ENCODE data around the gene DLGAP1. TPM values are rescaled to one million over a fixed set of nuclear protein-coding genes. Genes with fewer than 3 reads are reported as not detected.

The DLGAP1 gene
- total RNA-seq, 4 donors from 2014 or later, result 0.13 to 6.2 (median 0.53) TPM

DNA sequence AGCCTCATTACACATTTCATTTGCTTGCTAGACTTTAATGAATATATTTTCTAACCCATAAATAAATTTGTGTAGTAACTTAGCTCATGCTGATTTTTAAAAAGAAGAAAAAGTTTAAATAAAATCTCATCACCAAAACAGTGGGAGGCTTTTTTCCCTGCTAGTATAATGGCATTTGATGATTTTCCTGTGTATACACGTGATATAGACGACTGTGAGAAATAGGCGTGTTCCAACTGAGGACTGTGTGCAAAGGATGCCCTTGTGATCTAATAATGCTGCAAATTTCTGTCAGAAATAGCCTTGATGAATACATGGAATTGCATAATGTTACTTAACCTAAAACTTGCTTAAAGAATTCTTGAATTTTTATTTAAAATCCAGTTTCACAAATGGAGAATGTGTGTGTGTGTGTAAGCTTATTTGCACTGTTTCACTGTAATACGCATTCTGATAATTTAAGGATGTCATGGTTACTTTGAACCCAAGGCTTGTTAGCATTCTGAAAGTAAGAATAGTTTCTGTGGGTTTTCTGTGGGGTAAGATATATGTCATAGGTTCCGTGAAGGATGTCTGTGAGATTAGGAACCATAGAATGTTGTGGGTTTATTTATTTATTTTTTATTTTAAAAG is 178.0 kb downstream of the DLGAP1 start:
- no peaks in the 10 kb centered on the region for H3K4me1 ChIP-seq
- TF ChIP-seq POLR2A (IDR thresholded peaks at IDR 0.05), result no peak
- TF ChIP-seq, protein P1, sequence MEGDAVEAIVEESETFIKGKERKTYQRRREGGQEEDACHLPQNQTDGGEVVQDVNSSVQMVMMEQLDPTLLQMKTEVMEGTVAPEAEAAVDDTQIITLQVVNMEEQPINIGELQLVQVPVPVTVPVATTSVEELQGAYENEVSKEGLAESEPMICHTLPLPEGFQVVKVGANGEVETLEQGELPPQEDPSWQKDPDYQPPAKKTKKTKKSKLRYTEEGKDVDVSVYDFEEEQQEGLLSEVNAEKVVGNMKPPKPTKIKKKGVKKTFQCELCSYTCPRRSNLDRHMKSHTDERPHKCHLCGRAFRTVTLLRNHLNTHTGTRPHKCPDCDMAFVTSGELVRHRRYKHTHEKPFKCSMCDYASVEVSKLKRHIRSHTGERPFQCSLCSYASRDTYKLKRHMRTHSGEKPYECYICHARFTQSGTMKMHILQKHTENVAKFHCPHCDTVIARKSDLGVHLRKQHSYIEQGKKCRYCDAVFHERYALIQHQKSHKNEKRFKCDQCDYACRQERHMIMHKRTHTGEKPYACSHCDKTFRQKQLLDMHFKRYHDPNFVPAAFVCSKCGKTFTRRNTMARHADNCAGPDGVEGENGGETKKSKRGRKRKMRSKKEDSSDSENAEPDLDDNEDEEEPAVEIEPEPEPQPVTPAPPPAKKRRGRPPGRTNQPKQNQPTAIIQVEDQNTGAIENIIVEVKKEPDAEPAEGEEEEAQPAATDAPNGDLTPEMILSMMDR (IDR thresholded peaks at IDR 0.05 in 4 of 5, conservative IDR thresholded peaks at IDR 0.05 in 1 of 5), result no peak
- H3K36me3 ChIP-seq, result no peaks in the 10 kb centered on the region
- no peak overlapping the region for H3K27ac ChIP-seq
- DNase-seq (no peak), ATAC-seq (no peak)
- in situ Hi-C loops (cut with MboI; ENCODE audit: low sequenced_read_pairs in 4 of 4) (loop anchor here in 1 of 4 donors (10.0 kb wide), 1 partner anchor 58 kb away; no protein-coding TSS in a partner anchor), intact Hi-C loops (cut with DNase I; ENCODE audit: low total_unique reads) (no loop called here)
- no peak overlapping the region for H3K4me3 ChIP-seq
- no peaks in the 10 kb centered on the region for H3K27me3 ChIP-seq
- H3K9me3 ChIP-seq, result no peaks in the 10 kb centered on the region

DNA sequence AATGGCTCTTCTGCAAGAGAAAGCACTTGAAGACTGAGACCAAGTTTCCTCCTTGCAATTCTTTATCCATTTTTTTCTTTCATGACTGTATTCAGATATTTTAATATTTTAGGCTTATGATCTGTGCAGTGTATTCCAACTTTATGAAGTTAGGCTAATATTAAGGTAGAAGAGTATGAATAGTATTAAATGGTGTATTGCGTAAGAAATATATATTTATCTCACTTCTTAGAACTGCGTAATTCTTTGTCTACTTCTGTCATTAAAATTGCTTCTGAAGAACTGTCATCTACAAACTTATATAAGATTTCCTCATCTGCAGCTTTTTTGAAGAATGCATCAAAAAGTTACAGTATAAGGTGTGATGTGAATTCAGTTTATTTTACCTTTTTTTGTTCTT is 183.2 kb downstream of the DLGAP1 start:
- H3K27me3 ChIP-seq, result no peaks in the 10 kb centered on the region
- intact Hi-C loops (cut with DNase I; ENCODE audit: low total_unique reads) (no loop called here), in situ Hi-C loops (cut with MboI; ENCODE audit: low sequenced_read_pairs in 4 of 4) (loop anchor here in 1 of 4 donors (10.0 kb wide), 1 partner anchor 63 kb away; no protein-coding TSS in a partner anchor)
- H3K36me3 ChIP-seq, result no peaks in the 10 kb centered on the region
- ATAC-seq, result no peak
- H3K4me1 ChIP-seq, result no peaks in the 10 kb centered on the region
- DNase-seq, result no peak
- no peak overlapping the region for H3K4me3 ChIP-seq
- no peak overlapping the region for H3K27ac ChIP-seq
- H3K9me3 ChIP-seq, result no peaks in the 10 kb centered on the region
- TF ChIP-seq, protein P1 (IDR thresholded peaks at IDR 0.05 in 4 of 5, conservative IDR thresholded peaks at IDR 0.05 in 1 of 5), result no peak
- TF ChIP-seq POLR2A (IDR thresholded peaks at IDR 0.05), result no peak

DNA sequence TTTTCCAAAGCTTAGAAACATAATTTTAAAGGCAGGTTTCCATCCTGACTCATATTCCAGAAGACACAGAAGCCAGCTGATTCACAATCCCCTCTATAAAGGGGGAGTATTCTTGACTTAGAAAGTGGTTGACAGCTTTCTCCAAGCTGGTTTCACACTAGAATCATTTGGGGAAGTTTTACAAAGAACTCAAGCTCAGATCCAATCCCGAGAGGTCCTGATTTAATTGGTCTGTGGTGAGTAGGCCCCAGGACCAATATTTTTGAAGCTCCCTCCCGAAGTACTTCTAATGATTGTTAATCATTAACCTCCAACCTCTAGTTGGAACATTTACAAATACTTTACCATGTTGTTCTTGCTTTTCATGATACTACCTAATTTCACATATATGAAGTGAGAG is 184.1 kb downstream of the DLGAP1 start:
- no peak for TF ChIP-seq POLR2A (IDR thresholded peaks at IDR 0.05)
- TF ChIP-seq, protein P1 (IDR thresholded peaks at IDR 0.05 in 4 of 5, conservative IDR thresholded peaks at IDR 0.05 in 1 of 5), result no peak
- no peaks in the 10 kb centered on the region for H3K9me3 ChIP-seq
- no peaks in the 10 kb centered on the region for H3K4me1 ChIP-seq
- no peak for DNase-seq
- no peak overlapping the region for H3K4me3 ChIP-seq
- H3K27ac ChIP-seq, result no peak overlapping the region
- ATAC-seq, result no peak
- no peaks in the 10 kb centered on the region for H3K36me3 ChIP-seq
- in situ Hi-C loops (cut with MboI; ENCODE audit: low sequenced_read_pairs in 4 of 4), result loop anchor here in 1 of 4 donors (10.0 kb wide), 1 partner anchor 64 kb away; no protein-coding TSS in a partner anchor
- intact Hi-C loops (cut with DNase I; ENCODE audit: low total_unique reads), result no loop called here
- no peaks in the 10 kb centered on the region for H3K27me3 ChIP-seq

DNA sequence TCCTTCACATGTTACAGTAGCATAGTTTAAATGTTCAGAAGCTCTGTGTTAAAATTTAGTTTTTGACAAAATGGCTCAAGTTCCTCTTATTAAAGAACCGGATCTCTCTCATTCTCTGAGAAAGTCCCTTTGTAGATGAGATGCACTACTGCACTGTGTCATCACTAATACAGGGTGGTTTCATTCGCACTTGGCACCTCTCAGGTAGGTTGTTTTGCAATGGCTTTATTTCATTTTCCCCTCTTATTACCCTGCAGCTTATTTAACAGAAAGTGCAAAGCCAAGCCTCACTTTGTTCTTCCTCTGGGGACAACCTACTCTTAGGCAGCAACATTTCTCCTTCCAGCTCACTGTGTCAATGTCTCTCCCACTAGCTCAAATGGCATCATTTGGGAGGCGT is 185.1 kb downstream of the DLGAP1 start:
- no peak for TF ChIP-seq POLR2A (IDR thresholded peaks at IDR 0.05)
- TF ChIP-seq, protein P1 (IDR thresholded peaks at IDR 0.05 in 4 of 5, conservative IDR thresholded peaks at IDR 0.05 in 1 of 5), result no peak
- H3K4me3 ChIP-seq, result no peak overlapping the region
- ATAC-seq (no peak), DNase-seq (no peak)
- H3K36me3 ChIP-seq, result no peaks in the 10 kb centered on the region
- in situ Hi-C loops (cut with MboI; ENCODE audit: low sequenced_read_pairs in 4 of 4) (loop anchor here in 1 of 4 donors (10.0 kb wide), 1 partner anchor 65 kb away; no protein-coding TSS in a partner anchor), intact Hi-C loops (cut with DNase I; ENCODE audit: low total_unique reads) (no loop called here)
- H3K4me1 ChIP-seq, result no peaks in the 10 kb centered on the region
- no peaks in the 10 kb centered on the region for H3K27me3 ChIP-seq
- no peaks in the 10 kb centered on the region for H3K9me3 ChIP-seq
- H3K27ac ChIP-seq, result no peak overlapping the region
